CD4-positive, alpha-beta T cell (primary cell): ENCODE measurements around the gene ACTN1. TPM values are rescaled to one million over a fixed set of nuclear protein-coding genes. Genes with fewer than 3 reads are reported as not detected.

ENCODE experiments used
- ATAC-seq: fragments of 200-7000 bp; cut with Tn5 transposase; one replicate; pipeline ENCODE4 v1.10.0; 2022; ENCODE audit warnings: mild to moderate bottlenecking; ENCODE audit not compliant: poor library complexity
- CTCF ChIA-PET: fragments of 350-600 bp; sonication (Branson Sonifier 250); formaldehyde crosslinking; loops from one replicate; lab custom pipeline; 2021; ENCODE audit warnings: antibody characterized with exemption, inconsistent platforms; lab: Charles Lee
- POLR2A ChIA-PET: fragments of 350-600 bp; sonication (Branson Sonifier 250); formaldehyde crosslinking; loops from one replicate; lab custom pipeline; 2021; ENCODE audit warnings: antibody characterized with exemption, inconsistent platforms; lab: Charles Lee
- DNase-seq, 14 experiments: peaks; one replicate each; pipeline ENCODE4 v3.0.0-alpha.2; 2013 to 2020; ENCODE audit warnings: mixed read lengths in 2 of 14
- H3K27ac ChIP-seq, 2 donors: one replicate each; pipeline versions ENCODE4 v1.5.1 to v1.7.0; 2013; ENCODE audit warnings: low read length in 2 of 2, low read depth in 1 of 2, mild to moderate bottlenecking in 1 of 2
- H3K27me3 ChIP-seq, 2 experiments: 1 replicate in 1 of 2; 2 replicates in 1 of 2; pipeline versions ENCODE4 v1.6.1 to v1.7.0; 2013; ENCODE audit warnings: low read length in 2 of 2, control low read depth in 1 of 2, mild to moderate bottlenecking in 1 of 2, moderate library complexity in 1 of 2; ENCODE audit not compliant: insufficient read depth in 2 of 2, control insufficient read depth in 1 of 2
- H3K36me3 ChIP-seq: one replicate; pipeline ENCODE4 v1.6.1; 2013; ENCODE audit warnings: low read length, control low read depth; ENCODE audit not compliant: insufficient read depth
- H3K4me1 ChIP-seq: one replicate; pipeline ENCODE4 v1.6.1; 2013; ENCODE audit warnings: low read length, control low read depth; ENCODE audit not compliant: insufficient read depth
- H3K4me3 ChIP-seq: one replicate; pipeline ENCODE4 v1.5.1; 2013; ENCODE audit warnings: mild to moderate bottlenecking, low read length, moderate library complexity
- H3K9me3 ChIP-seq, 2 experiments: 1 replicate in 1 of 2; 2 replicates in 1 of 2; pipeline versions ENCODE4 v1.6.1 to v1.7.0; 2013; ENCODE audit warnings: low read length in 2 of 2, mild to moderate bottlenecking in 2 of 2, control low read depth in 1 of 2, moderate library complexity in 1 of 2; ENCODE audit not compliant: control insufficient read depth in 1 of 2, insufficient read depth in 1 of 2
- H3K27ac Mint-ChIP-seq: one replicate; pipeline ENCODE4 v1.8.0; 2020; ENCODE audit warnings: mixed read lengths
- H3K27me3 Mint-ChIP-seq: one replicate; pipeline ENCODE4 v1.8.0; 2021; ENCODE audit warnings: mixed read lengths
- H3K36me3 Mint-ChIP-seq: one replicate; pipeline ENCODE4 v1.8.0; 2021; ENCODE audit warnings: low read depth, mixed read lengths
- H3K4me1 Mint-ChIP-seq: one replicate; pipeline ENCODE4 v1.8.0; 2021; ENCODE audit warnings: low read depth, mixed read lengths
- H3K4me3 Mint-ChIP-seq: one replicate; pipeline ENCODE4 v1.8.0; 2020; ENCODE audit warnings: mild to moderate bottlenecking, mixed read lengths
- H3K9me3 Mint-ChIP-seq: one replicate; pipeline ENCODE4 v1.8.0; 2020; ENCODE audit warnings: mixed read lengths
- CTCF ChIP-seq: fragments of 200-600 bp; IDR thresholded peaks from one replicate; pipeline ENCODE4 v1.8.0; 2022; ENCODE audit warnings: antibody characterized with exemption, mild to moderate bottlenecking
- intact Hi-C, 2 experiments: fragments of 100-400 bp; cut with DNase I in 1 of 2; cut with micrococcal nuclease in 1 of 2; formaldehyde crosslinking; loops; one replicate each; pipeline versions ENCODE4 v1.15.1 to v1.9.0; 2023 to 2025; cut with DNase I, micrococcal nuclease
- total RNA-seq, 174 experiments: library from RNA in 2 of 174; stranded (reverse) in 2 of 174; gene quantifications; one replicate each; pipeline ENCODE4 v1.2.3 and lab custom pipeline; 2021 to 2026

Gene ACTN1
- total RNA-seq, 2 experiments from 2014 or later: 128 to 143 TPM

DNA sequence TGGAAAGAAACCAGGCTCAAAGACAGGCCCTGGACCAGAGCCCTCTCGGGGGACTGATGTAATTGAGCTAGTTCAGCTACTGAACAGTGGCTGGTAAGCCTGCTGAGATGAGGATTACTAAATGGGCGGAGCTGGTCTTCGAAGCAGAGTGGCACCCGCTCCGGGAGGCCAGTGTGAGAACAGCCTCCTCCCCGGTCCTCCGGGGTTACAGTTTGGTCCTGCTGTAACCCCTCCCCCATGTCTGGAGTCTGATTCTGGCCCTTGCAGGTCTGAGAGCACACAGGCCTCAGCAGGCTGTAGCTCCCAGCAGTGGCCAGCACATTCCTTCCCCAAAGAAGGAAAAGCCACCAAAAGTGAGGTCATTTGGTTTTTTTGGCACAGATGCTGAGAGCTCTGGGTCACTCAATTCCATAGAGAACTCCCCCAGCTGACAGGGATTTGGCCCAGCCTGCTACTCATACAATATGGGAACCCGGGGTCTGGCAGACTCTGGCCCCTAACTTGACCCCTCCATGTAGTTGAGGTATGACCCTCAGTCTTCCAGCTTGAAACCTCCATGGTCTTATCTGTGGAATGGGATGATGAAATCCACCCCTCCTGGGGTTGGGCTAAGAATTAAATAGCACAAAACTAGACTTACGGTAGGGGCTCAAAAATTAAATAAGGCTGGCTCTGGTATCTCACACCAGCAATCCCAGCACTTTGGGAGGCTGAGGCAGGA lies 39.0 kb downstream of the ACTN1 start:
- Histone ChIP-seq H3K27ac (peak overlapping the region in 1 of 2 donors; percentile 18), H3K4me3 (no peak overlapping the region), H3K27me3 (no peaks in the 10 kb centered on the region), H3K9me3 (no peaks in the 10 kb centered on the region), H3K4me1 (peaks cover 60% of the 10 kb centered on the region), H3K36me3 (peaks cover 7% of the 10 kb centered on the region)
- CTCF ChIA-PET: interaction anchor here (1.4 kb wide), 1 partner anchor 9 kb away, joined by 3 read pairs; no protein-coding TSS in a partner anchor
- Mint-ChIP-seq H3K4me3 (no peak overlapping the region), H3K36me3 (peaks cover 25% of the 10 kb centered on the region), H3K9me3 (no peaks in the 10 kb centered on the region), H3K27ac (peak overlapping the region; percentile 61), H3K4me1 (peaks cover 85% of the 10 kb centered on the region), H3K27me3 (no peaks in the 10 kb centered on the region)
- ATAC-seq (no peak), DNase-seq (no peak)
- POLR2A ChIA-PET: interaction anchor here (0.8 to 1.7 kb wide), 4 partner anchors 8 to 17 kb away, joined by 4 to 8 read pairs (median 6); no protein-coding TSS in a partner anchor
- no peak for TF ChIP-seq CTCF
- intact Hi-C loops: loop anchor here (5.0 kb wide), 1 partner anchor 37 kb away; the partner anchor contains the start of gene ACTN1 (in 2 of the 2)

- TF ChIP-seq CTCF: no peak
- H3K4me1 Mint-ChIP-seq: peaks cover 84% of the 10 kb centered on the region
- POLR2A ChIA-PET: interaction anchor here (0.8 to 1.7 kb wide), 4 partner anchors 9 to 17 kb away, joined by 4 to 8 read pairs (median 6); no protein-coding TSS in a partner anchor
- ATAC-seq: no peak
- Histone ChIP-seq H3K4me3 (no peak overlapping the region), H3K4me1 (peaks cover 54% of the 10 kb centered on the region), H3K36me3 (peaks cover 7% of the 10 kb centered on the region), H3K27me3 (no peaks in the 10 kb centered on the region), H3K27ac (no peak overlapping the region), H3K9me3 (no peaks in the 10 kb centered on the region)
- H3K27me3 Mint-ChIP-seq: no peaks in the 10 kb centered on the region
- CTCF ChIA-PET: interaction anchor here (1.4 kb wide), 1 partner anchor 10 kb away, joined by 3 read pairs; no protein-coding TSS in a partner anchor
- H3K4me3 Mint-ChIP-seq: peak overlapping the region; percentile 44
- no peaks in the 10 kb centered on the region for H3K9me3 Mint-ChIP-seq
- no peak for DNase-seq
- H3K27ac Mint-ChIP-seq: peak overlapping the region; percentile 61
- intact Hi-C loops: loop anchor here (5.0 kb wide), 1 partner anchor 38 kb away; the partner anchor contains the start of gene ACTN1 (in 2 of the 2)
- H3K36me3 Mint-ChIP-seq: peaks cover 23% of the 10 kb centered on the region
These were observed 39.8 kb downstream of the ACTN1 start for GRCh38 chr14:68939181-68939892.
